Measurements from ENCODE around the gene TPM4.

- TF ChIP-seq, protein P1, sequence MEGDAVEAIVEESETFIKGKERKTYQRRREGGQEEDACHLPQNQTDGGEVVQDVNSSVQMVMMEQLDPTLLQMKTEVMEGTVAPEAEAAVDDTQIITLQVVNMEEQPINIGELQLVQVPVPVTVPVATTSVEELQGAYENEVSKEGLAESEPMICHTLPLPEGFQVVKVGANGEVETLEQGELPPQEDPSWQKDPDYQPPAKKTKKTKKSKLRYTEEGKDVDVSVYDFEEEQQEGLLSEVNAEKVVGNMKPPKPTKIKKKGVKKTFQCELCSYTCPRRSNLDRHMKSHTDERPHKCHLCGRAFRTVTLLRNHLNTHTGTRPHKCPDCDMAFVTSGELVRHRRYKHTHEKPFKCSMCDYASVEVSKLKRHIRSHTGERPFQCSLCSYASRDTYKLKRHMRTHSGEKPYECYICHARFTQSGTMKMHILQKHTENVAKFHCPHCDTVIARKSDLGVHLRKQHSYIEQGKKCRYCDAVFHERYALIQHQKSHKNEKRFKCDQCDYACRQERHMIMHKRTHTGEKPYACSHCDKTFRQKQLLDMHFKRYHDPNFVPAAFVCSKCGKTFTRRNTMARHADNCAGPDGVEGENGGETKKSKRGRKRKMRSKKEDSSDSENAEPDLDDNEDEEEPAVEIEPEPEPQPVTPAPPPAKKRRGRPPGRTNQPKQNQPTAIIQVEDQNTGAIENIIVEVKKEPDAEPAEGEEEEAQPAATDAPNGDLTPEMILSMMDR (conservative IDR thresholded peaks at IDR 0.05; ENCODE audit: low read depth in 2 of 2): no peak
- TF ChIP-seq POLR2AphosphoS5 (IDR thresholded peaks at IDR 0.05; ENCODE audit: low read depth) (no peak), EZH2phosphoT487 (IDR thresholded peaks at IDR 0.05; ENCODE audit: unreplicated experiment) (no peak), CREB1 (CRISPR knock-in tag; IDR thresholded peaks at IDR 0.05; ENCODE audit: low read depth) (no peak), EZH2 (IDR thresholded peaks at IDR 0.05; ENCODE audit: low read depth, unreplicated experiment) (no peak), STAT1 (IDR thresholded peaks at IDR 0.05; ENCODE audit: unreplicated experiment) (no peak), NANOG (IDR thresholded peaks at IDR 0.05; ENCODE audit: borderline replicate concordance) (no peak), ZNF114 (CRISPR knock-in tag; IDR thresholded peaks at IDR 0.05) (no peak), ZNF331 (CRISPR knock-in tag; IDR thresholded peaks at IDR 0.05; ENCODE audit: low read depth) (no peak), JUNB (IDR thresholded peaks at IDR 0.05; ENCODE audit: unreplicated experiment) (no peak)
- TF ChIP-seq, protein P2, sequence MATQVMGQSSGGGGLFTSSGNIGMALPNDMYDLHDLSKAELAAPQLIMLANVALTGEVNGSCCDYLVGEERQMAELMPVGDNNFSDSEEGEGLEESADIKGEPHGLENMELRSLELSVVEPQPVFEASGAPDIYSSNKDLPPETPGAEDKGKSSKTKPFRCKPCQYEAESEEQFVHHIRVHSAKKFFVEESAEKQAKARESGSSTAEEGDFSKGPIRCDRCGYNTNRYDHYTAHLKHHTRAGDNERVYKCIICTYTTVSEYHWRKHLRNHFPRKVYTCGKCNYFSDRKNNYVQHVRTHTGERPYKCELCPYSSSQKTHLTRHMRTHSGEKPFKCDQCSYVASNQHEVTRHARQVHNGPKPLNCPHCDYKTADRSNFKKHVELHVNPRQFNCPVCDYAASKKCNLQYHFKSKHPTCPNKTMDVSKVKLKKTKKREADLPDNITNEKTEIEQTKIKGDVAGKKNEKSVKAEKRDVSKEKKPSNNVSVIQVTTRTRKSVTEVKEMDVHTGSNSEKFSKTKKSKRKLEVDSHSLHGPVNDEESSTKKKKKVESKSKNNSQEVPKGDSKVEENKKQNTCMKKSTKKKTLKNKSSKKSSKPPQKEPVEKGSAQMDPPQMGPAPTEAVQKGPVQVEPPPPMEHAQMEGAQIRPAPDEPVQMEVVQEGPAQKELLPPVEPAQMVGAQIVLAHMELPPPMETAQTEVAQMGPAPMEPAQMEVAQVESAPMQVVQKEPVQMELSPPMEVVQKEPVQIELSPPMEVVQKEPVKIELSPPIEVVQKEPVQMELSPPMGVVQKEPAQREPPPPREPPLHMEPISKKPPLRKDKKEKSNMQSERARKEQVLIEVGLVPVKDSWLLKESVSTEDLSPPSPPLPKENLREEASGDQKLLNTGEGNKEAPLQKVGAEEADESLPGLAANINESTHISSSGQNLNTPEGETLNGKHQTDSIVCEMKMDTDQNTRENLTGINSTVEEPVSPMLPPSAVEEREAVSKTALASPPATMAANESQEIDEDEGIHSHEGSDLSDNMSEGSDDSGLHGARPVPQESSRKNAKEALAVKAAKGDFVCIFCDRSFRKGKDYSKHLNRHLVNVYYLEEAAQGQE (IDR thresholded peaks at IDR 0.05; ENCODE audit: unreplicated experiment): no peak
- TF ChIP-seq, protein P3, sequence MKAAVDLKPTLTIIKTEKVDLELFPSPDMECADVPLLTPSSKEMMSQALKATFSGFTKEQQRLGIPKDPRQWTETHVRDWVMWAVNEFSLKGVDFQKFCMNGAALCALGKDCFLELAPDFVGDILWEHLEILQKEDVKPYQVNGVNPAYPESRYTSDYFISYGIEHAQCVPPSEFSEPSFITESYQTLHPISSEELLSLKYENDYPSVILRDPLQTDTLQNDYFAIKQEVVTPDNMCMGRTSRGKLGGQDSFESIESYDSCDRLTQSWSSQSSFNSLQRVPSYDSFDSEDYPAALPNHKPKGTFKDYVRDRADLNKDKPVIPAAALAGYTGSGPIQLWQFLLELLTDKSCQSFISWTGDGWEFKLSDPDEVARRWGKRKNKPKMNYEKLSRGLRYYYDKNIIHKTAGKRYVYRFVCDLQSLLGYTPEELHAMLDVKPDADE (IDR thresholded peaks at IDR 0.05): no peak
Measured at GRCh38 chr19:16125737-16126495, 49.6 kb downstream of the TPM4 start.
